HG02885 (cell line): ENCODE results near the gene PRSS53.

ENCODE experiments used
- ATAC-seq: cut with Tn5 transposase; IDR thresholded peaks from one replicate; pipeline ENCODE4 v1.9.1; 2021; ENCODE audit warnings: mild to moderate bottlenecking; ENCODE audit not compliant: unreplicated experiment, poor library complexity

PRSS53 gene

DNA sequence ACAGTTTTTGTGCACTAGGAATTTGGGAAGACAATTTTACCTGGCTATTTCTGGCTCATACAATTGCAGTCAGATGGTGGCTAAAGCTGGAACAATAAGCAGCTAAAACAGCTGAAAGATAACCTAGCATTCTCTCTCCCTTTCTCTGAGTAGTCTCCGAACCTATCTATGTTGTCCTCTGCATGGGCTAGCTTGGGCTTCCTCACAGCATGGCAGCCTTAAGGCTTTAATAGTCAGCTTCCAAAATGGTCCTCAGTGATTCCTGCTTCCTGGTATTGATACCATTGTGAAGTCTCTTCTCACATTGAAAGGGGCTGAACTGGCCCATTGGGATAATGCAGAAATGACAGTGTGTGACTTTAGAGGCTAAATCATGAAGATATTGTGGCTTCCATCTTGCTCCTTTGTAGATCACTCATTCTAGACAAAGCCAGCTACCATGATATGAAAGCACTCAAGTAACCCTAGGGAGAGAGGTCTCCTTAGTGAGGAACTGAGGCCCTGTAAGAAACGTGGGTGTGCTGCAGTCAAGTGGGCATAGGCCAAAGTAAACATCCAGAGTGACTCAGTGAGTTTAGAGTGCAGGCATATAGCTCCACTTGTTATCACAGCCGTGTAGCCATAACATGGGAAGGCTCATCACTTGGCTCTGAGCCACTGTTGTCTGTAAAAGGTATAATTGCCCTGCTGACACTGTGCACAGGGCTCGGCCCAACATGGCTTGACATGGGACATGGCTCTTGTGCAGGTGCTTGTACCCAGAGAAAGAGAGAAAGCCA is 11.3 kb upstream of the PRSS53 start:
- no peak for ATAC-seq

GRCh38 chr16:31094424-31095120 is 5.8 kb upstream of the PRSS53 start, which contains the start of gene VKORC1:
Gene VKORC1 (minus strand): TSS chr16:31094797. CDS start chr16:31094729, 68 bp downstream.
- peak; percentile 85 for ATAC-seq

GRCh38 chr16:31094088-31094423 is 5.3 kb upstream of the PRSS53 start:
- peak; percentile 5 for ATAC-seq

DNA sequence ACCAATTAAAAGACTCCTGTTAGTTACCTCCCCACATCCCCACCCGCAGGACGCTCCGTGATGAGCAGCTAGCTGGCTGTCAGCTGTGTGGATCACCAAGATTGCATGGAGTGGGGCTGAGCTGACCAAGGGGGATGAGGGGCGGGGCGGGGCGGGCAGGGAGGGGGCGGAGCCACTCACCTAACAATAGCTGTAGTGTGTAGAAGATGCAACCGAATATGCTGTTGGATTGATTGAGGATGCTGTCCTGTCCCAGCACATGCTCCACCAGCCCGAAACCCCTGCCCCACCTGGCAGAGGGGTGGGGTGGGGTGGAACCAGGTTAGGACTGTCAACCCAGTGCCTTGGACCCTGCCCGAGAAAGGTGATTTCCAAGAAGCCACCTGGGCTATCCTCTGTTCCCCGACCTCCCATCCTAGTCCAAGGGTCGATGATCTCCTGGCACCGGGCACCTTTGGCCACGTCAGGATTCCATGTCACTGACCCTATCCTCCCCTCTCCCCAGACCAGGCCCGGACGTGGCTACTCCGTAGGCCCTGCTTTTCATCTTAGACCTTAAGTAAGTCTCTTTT is 4.5 kb upstream of the PRSS53 start:
- ATAC-seq, result no peak

GRCh38 chr16:31092330-31092729 is 3.6 kb upstream of the PRSS53 start:
- no peak for ATAC-seq

- no peak for ATAC-seq
Measured at GRCh38 chr16:31090540-31090939, 1.8 kb upstream of the PRSS53 start.

- ATAC-seq, result no peak
Measured at GRCh38 chr16:31089199-31089598, 456 bp upstream of the PRSS53 start.

GRCh38 chr16:31087971-31088370 is 772 bp downstream of the PRSS53 start:
- no peak for ATAC-seq

- no peak for ATAC-seq
Measured at GRCh38 chr16:31087481-31087880, 1.3 kb downstream of the PRSS53 start.

GRCh38 chr16:31086629-31086906 is 2.2 kb downstream of the PRSS53 start:
- ATAC-seq, result no peak

- no peak for ATAC-seq
Measured at GRCh38 chr16:31085873-31086628, 2.7 kb downstream of the PRSS53 start.

- ATAC-seq, result no peak
Measured at GRCh38 chr16:31085411-31085810, 3.3 kb downstream of the PRSS53 start.

DNA sequence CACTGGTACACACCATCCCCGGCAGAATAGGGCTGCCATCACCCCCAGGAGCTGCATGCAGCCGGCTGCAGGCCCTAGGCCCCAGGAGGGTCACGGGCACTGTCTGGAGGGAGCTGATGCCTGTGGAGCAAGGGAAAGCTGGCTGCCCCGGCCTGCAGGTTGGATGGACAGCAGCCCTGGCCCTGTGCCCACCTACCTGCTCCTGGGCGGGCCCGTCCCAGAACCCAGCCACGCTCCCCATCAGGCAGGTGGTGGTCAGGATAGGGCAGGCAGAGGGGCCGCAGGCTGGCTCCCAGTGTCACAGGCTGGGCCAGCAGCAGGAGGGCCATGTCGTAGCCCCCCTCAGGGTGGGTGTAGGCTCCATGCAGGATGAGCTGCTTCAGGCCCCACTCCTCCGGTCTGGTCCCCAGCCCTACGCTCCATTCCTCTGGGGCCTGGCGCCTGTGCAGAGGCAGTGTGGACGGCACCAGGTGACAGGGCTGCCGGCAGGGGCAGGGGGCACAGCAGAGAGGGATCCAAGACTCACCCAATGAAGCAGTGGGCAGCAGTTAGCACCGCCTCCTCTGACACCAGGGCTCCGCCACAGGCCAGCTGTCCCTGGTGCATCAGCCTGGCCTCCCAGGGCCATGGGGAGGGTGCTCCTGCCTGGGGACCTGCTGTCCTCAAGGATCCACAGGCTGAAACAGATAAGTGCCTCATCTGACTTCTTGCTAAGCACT is 4.0 kb downstream of the PRSS53 start:
- ATAC-seq, result no peak

- ATAC-seq, result no peak
Measured at GRCh38 chr16:31083981-31084380, 4.8 kb downstream of the PRSS53 start.

GRCh38 chr16:31083556-31083955 is 5.2 kb downstream of the PRSS53 start:
- no peak for ATAC-seq

DNA sequence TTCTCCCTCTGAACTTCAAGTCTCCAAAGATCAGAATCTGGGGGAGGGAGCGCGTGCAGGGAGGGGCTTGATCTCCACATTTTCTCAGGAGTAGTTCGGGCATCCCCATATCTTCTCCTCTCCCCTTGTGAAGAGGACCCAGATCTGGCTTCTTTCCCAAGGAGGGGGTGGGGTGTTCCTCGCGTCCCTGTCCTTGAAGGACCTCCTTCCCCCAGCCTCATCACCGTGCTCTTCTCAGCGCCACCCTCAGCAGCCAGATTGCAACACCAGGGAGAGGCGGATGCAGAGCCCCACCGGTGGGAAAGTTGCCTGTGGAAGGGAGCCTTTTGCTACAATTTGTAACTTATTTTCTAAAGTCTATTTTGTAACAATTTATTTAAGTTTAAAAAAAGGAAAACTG is 5.7 kb downstream of the PRSS53 start:
- ATAC-seq, result no peak

GRCh38 chr16:31082368-31083045 is 6.2 kb downstream of the PRSS53 start:
- ATAC-seq, result no peak

GRCh38 chr16:31081428-31082351 is 7.1 kb downstream of the PRSS53 start:
- ATAC-seq, result no peak
